ENCODE results near the gene RARRES1.

Gene RARRES1

GRCh38 chr3:158731938-158732855 is at the start of gene RARRES1:
TSS of gene RARRES1 (minus strand) at chr3:158732457. CDS start at chr3:158732415, 42 bp downstream.
- no peak for DNase-seq (ENCODE audit: low read depth)

- DNase-seq (ENCODE audit: low read depth), result no peak
Observed at GRCh38 chr3:158781849-158782248, 49.6 kb upstream of the RARRES1 start.

- DNase-seq (ENCODE audit: low read depth), result no peak
Observed at GRCh38 chr3:158781191-158781590, 48.9 kb upstream of the RARRES1 start.

- no peak for DNase-seq (ENCODE audit: low read depth)
Observed at GRCh38 chr3:158780766-158781165, 48.5 kb upstream of the RARRES1 start.

GRCh38 chr3:158777161-158777873 is 45.1 kb upstream of the RARRES1 start:
- no peak for DNase-seq (ENCODE audit: low read depth)

- no peak for DNase-seq (ENCODE audit: low read depth)
Observed at GRCh38 chr3:158776531-158776930, 44.3 kb upstream of the RARRES1 start.

GRCh38 chr3:158775426-158776410 is 43.5 kb upstream of the RARRES1 start:
- DNase-seq (ENCODE audit: low read depth), result no peak

GRCh38 chr3:158774965-158775364 is 42.7 kb upstream of the RARRES1 start:
- no peak for DNase-seq (ENCODE audit: low read depth)

GRCh38 chr3:158773845-158774830 is 41.9 kb upstream of the RARRES1 start:
- DNase-seq (ENCODE audit: low read depth), result no peak

- DNase-seq (ENCODE audit: low read depth), result no peak
Observed at GRCh38 chr3:158773166-158773565, 40.9 kb upstream of the RARRES1 start.

- DNase-seq (ENCODE audit: low read depth), result no peak
Observed at GRCh38 chr3:158771982-158772381, 39.7 kb upstream of the RARRES1 start.

GRCh38 chr3:158771577-158771976 is 39.3 kb upstream of the RARRES1 start:
- no peak for DNase-seq (ENCODE audit: low read depth)

GRCh38 chr3:158770741-158771350 is 38.6 kb upstream of the RARRES1 start:
- DNase-seq (ENCODE audit: low read depth), result no peak

- no peak for DNase-seq (ENCODE audit: low read depth)
Observed at GRCh38 chr3:158769952-158770740, 37.9 kb upstream of the RARRES1 start.

- no peak for DNase-seq (ENCODE audit: low read depth)
Observed at GRCh38 chr3:158769549-158769948, 37.3 kb upstream of the RARRES1 start.

- DNase-seq (ENCODE audit: low read depth), result peak; percentile 79
Observed at GRCh38 chr3:158768881-158769543, 36.8 kb upstream of the RARRES1 start.

GRCh38 chr3:158768361-158768787 is 36.1 kb upstream of the RARRES1 start:
- DNase-seq (ENCODE audit: low read depth), result no peak

- DNase-seq (ENCODE audit: low read depth), result no peak
Observed at GRCh38 chr3:158766364-158766763, 34.1 kb upstream of the RARRES1 start.
